Right lobe of liver (tissue), 6 donors: Measurements from ENCODE around the gene MYH10. TPM values are rescaled to one million over a fixed set of nuclear protein-coding genes. Genes with fewer than 3 reads are reported as not detected.

ENCODE experiments used
- ATAC-seq, 4 donors: fragments of 200-7000 bp; cut with Tn5 transposase; one replicate each; pipeline ENCODE4 v1.9.1; 2020; ENCODE audit warnings: mild to moderate bottlenecking in 4 of 4, moderate library complexity in 4 of 4
- DNase-seq, 3 donors: peaks; one replicate each; pipeline ENCODE4 v3.0.0-alpha.2; 2020
- H3K27ac ChIP-seq, 3 donors: fragments of 200-600 bp; one replicate each; pipeline ENCODE4 v1.8.0; 2022
- H3K27me3 ChIP-seq, 2 donors: fragments of 200-600 bp; one replicate each; pipeline ENCODE4 v1.8.0; 2022
- H3K36me3 ChIP-seq, 4 donors: fragments of 200-600 bp; sonication (generic) in 1 of 4; one replicate each; pipeline versions ENCODE4 v1.5.1 to v1.8.0; 2017 to 2022; ENCODE audit warnings: control low read depth in 1 of 4
- H3K4me1 ChIP-seq, 4 donors: fragments of 200-600 bp; sonication (generic) in 1 of 4; one replicate each; pipeline versions ENCODE4 v1.5.1 to v1.8.0; 2017 to 2022; ENCODE audit warnings: control low read depth in 1 of 4
- H3K4me3 ChIP-seq, 3 donors: fragments of 200-600 bp; one replicate each; pipeline ENCODE4 v1.8.0; 2022
- H3K9me3 ChIP-seq, 4 donors: fragments of 200-600 bp; sonication (generic) in 1 of 4; one replicate each; pipeline versions ENCODE4 v1.5.1 to v1.8.0; 2017 to 2022; ENCODE audit warnings: control low read depth in 1 of 4
- POLR2A ChIP-seq: fragments of 450-650 bp; IDR thresholded peaks from one replicate; pipeline ENCODE4 v1.6.1; 2017; ENCODE audit warnings: antibody characterized with exemption, mild to moderate bottlenecking
- WGBS: methylation state at CpG from one replicate; pipeline ENCODE4 v1.1.6; 2018; ENCODE audit warnings: low coverage, low lambda C conversion rate; ENCODE audit not compliant: insufficient coverage; ENCODE audit errors: missing lambda C conversion rate; 5-methylcytosine and 5-hydroxymethylcytosine counted together
- intact Hi-C, 2 donors: fragments of 100-400 bp; cut with DNase I; formaldehyde crosslinking; loops; one replicate each; pipeline versions ENCODE4 v1.11.2 to v1.14.1; 2022
- small RNA-seq, 2 experiments: library from RNA; depleted of rRNA; stranded (forward); fragments of <200 nt; gene quantifications; one replicate each; pipeline ENCODE3, GENCODE V24; 2016
- total RNA-seq, 6 experiments: library from RNA; depleted of rRNA in 2 of 6; stranded (reverse); fragments of >200 nt in 2 of 6; fragmentation: NEBNext Ultra II Directional in 3 of 6; extraction: Animal tissue kit (Norgen Biotek cat#: 25700) in 3 of 6; gene quantifications; one replicate each; pipeline versions ENCODE4 v1.1.0 to v1.2.4, GENCODE V29; 2016 to 2023
- TF ChIP-seq, protein P1 (sequence below), 4 donors: fragments of 200-600 bp in 3 of 4; fragments of 450-650 bp in 1 of 4; IDR thresholded peaks; one replicate each; pipeline versions ENCODE4 v1.5.1 to v1.8.0; 2016 to 2022; ENCODE audit warnings: antibody characterized with exemption in 4 of 4, mild to moderate bottlenecking in 2 of 4
- donor health status: DM: no; HTN: yes; CAD: no.
- donor health status: DM: no; HTN: no; CAD: no.
- donor health status: DM: no; HTN: no; CAD: no.
- donor health status: DM: no; HTN: yes; CAD: no.
- donor health status: DM: no; HTN: yes; CAD: no.

Gene MYH10
- total RNA-seq, 6 experiments from 2014 or later, result 19.8 to 32.9 (median 24.3) TPM

DNA sequence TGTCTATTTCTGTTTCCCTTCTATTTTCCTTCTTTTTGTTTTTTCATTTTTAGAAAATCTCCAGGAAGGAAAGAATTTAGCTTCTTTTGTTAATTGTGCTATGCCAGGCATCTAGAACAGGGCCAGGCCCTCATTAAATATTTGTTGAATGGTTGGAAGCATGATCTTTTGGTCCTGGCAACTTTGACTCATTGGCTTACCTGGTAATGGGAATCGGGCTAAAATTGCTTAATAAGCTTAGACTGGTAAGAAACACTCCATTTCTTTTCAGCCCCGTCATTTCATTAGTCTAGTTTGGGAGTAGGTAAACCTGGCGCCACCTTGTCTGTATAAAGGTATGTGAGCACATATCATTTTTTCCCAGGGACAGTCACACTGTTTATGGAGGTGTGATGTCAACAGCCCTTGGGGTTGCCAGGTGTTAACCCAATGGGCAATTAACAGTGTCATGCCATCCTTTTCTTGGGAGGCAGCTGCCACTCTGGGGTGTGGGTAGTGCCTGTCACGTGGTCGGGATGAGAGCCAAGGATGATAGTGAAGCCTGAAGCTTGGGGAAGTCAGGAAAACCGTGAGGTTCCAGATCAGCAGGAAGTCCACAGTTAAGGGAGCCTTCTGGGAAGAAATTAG, 204.3 kb downstream of the MYH10 start:
- Histone ChIP-seq H3K27me3 (no peaks in the 10 kb centered on the region), H3K4me1 (peaks cover 0 to 31% (median 8%) of the 10 kb centered on the region in 4 donors), H3K4me3 (no peak overlapping the region), H3K36me3 (no peaks in the 10 kb centered on the region), H3K9me3 (no peaks in the 10 kb centered on the region), H3K27ac (peak overlapping the region; percentile 2 to 75 (median 45))
- WGBS, result 31% methylated on average over 6 of the region's 6 CpGs
- ATAC-seq, result peak; percentile 48 to 66 (median 57)
- DNase-seq, result no peak
- TF ChIP-seq, protein P1, sequence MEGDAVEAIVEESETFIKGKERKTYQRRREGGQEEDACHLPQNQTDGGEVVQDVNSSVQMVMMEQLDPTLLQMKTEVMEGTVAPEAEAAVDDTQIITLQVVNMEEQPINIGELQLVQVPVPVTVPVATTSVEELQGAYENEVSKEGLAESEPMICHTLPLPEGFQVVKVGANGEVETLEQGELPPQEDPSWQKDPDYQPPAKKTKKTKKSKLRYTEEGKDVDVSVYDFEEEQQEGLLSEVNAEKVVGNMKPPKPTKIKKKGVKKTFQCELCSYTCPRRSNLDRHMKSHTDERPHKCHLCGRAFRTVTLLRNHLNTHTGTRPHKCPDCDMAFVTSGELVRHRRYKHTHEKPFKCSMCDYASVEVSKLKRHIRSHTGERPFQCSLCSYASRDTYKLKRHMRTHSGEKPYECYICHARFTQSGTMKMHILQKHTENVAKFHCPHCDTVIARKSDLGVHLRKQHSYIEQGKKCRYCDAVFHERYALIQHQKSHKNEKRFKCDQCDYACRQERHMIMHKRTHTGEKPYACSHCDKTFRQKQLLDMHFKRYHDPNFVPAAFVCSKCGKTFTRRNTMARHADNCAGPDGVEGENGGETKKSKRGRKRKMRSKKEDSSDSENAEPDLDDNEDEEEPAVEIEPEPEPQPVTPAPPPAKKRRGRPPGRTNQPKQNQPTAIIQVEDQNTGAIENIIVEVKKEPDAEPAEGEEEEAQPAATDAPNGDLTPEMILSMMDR (IDR thresholded peaks at IDR 0.05), result no peak
- TF ChIP-seq POLR2A, result no peak
- intact Hi-C loops, result no loop called here

Small RNAs within 50 kb of the gene (small RNA-seq; reads per million reads assigned to genes)
- 0 reads per million in 2 experiments for gene RNU7-43P

Other genes with a start within 250 kb of the MYH10 start
- 1,000 to 10,000 TPM in 2 of 6 experiments, 100 to 1,000 TPM in 4; 467 to 1,753 (median 509) TPM for gene RPL26, start 247.5 kb downstream of the MYH10 start, total RNA-seq
- gene RNF222, start 232.9 kb downstream of the MYH10 start, total RNA-seq, result not detected
- 10 to 100 TPM; 22.2 to 34.9 (median 28.4) TPM for gene NDEL1, start 194.8 kb downstream of the MYH10 start, total RNA-seq
- gene CCDC42, start 114.1 kb upstream of the MYH10 start, total RNA-seq, result not detected
- gene SPDYE4, start 127.8 kb upstream of the MYH10 start, total RNA-seq, result not detected
- gene MFSD6L, start 168.6 kb upstream of the MYH10 start, total RNA-seq, result not detected
- under 1 TPM in 5 of 6 experiments, not detected in 1; 0.18 to 0.62 (median 0.25) TPM for gene PIK3R6, start 236.9 kb upstream of the MYH10 start, total RNA-seq